Activated T-cell treated with anti-CD3 and anti-CD28 coated beads for 4 hours (primary cell): Measurements from ENCODE around the gene AMN1.
"Not testable (repeated sequence)": the region's sequence is repeated elsewhere in the genome, so short reads cannot be mapped to it uniquely, and the experiment has no call there.

ENCODE experiments used
- DNase-seq: peaks from one replicate; pipeline ENCODE4 v3.0.0-alpha.2; 2020

The AMN1 gene

GRCh38 chr12:31672521-31672920 is 56.3 kb downstream of the AMN1 start:
- no peak for DNase-seq

DNA sequence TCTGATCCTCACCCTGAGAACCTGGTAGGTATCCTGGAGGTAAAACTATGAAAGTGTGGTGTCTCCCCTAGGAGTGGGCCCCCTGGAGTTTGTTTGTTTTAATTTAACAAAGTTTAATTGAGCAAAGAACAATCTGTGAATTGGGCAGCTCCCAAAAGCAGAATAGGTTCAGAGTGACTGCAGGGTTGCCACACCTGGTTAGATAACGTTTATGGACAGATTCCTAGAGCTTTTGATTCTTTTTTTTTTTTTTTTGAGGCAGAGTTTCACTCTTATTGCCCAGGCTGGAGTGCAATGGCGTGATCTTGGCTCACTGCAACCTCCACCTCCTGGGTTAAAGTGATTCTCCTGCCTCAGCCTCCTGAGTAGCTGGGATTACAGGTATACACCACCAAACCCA is 59.2 kb downstream of the AMN1 start:
- not testable (repeated sequence) for DNase-seq

DNA sequence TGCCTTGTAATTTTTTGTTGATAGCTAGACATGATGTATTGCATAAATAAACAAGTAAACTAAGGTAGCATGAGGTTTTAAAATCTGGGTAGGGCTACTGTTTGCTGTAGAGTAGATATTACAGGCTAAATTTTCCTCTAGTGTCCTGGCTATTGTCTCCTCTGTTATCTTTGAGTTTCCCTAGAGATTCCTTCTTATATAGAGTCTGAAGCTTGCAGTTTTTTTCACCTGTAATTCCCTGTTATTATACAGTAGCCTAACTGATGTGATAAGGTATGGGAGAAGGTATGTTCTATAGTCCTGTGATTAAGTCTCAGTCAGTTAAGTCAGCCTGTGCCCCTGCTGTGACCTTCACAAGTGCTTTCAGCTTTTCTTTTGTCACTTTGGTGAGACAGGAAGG is 59.8 kb downstream of the AMN1 start:
- DNase-seq: no peak

GRCh38 chr12:31664038-31664437 is 64.8 kb downstream of the AMN1 start:
- no peak for DNase-seq

- no peak for DNase-seq
Observed at GRCh38 chr12:31663576-31663975, 65.2 kb downstream of the AMN1 start.

GRCh38 chr12:31662176-31662849 is 66.5 kb downstream of the AMN1 start:
- no peak for DNase-seq

GRCh38 chr12:31659087-31659942 is 69.5 kb downstream of the AMN1 start, which contains the start of gene ETFBKMT:
Gene ETFBKMT (plus strand): TSS chr12:31659688. CDS start chr12:31661954, 2,266 bp downstream.
- DNase-seq: peak; percentile 83

GRCh38 chr12:31658471-31659086 is 70.2 kb downstream of the AMN1 start:
- DNase-seq: no peak

- no peak for DNase-seq
Observed at GRCh38 chr12:31655792-31656191, 73.0 kb downstream of the AMN1 start.

GRCh38 chr12:31655208-31655607 is 73.6 kb downstream of the AMN1 start:
- no peak for DNase-seq

GRCh38 chr12:31651893-31652521 is 76.8 kb downstream of the AMN1 start:
- DNase-seq: no peak

- DNase-seq: no peak
Observed at GRCh38 chr12:31650918-31651317, 77.9 kb downstream of the AMN1 start.

DNA sequence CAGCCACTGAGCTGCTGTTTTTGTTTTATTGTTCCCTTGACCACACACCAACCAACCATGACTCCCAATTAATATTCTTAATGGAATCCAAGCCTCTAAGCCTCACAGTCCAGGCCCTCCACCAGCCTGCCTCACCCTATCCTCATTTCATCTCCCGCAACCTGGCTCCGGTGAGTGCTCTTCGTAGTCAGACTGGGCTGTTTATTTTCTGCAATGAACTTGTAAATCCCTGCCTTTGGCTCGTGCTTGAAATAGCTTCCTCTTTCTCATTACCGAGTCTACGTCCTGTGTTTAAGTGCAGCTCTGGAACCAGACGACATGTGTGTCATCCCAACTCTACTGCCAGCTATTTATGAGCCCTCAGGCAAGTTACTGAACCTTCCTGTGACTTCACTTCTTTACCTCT is 81.7 kb downstream of the AMN1 start:
- no peak for DNase-seq

DNA sequence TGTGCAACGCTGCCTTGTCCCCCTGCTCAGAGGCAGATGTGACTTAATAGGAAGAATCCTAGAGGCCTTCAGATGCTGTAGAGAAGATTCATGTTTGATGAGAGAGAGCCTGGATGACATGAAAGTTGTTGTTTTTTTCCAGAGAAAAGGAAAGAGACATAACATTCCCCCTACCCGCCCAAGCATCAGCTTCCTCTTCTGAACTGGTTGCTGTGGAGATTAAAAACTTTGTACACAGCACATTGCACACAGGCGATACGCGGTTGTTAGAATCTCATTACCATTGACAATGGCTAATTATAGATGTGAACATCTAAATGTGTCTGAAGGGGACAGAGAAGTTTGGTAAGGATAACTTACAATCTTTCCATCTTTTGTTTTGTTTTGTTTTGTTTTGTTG is 82.9 kb downstream of the AMN1 start:
- DNase-seq: no peak

DNA sequence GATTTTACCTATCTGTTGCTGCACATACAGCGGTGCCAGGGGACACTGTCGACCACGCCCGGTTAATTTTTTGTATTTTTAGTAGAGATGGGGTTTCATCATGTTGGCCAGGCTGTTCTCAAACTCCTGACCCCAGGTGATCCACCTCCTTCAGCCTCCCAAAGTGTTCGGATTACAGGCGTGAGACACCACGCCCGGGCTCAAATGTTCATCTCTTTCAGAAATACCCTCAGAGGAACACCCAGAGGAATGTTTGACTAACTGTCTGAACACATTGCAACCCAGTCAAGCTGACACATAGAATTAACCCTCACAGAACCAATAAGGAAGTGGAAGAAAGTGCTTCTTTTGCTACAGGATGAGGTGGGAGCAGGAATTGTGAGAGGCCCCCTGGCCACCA is 84.3 kb downstream of the AMN1 start:
- DNase-seq: no peak

GRCh38 chr12:31641509-31642090 is 87.2 kb downstream of the AMN1 start:
- DNase-seq: no peak

GRCh38 chr12:31634620-31635019 is 94.2 kb downstream of the AMN1 start:
- no peak for DNase-seq

DNA sequence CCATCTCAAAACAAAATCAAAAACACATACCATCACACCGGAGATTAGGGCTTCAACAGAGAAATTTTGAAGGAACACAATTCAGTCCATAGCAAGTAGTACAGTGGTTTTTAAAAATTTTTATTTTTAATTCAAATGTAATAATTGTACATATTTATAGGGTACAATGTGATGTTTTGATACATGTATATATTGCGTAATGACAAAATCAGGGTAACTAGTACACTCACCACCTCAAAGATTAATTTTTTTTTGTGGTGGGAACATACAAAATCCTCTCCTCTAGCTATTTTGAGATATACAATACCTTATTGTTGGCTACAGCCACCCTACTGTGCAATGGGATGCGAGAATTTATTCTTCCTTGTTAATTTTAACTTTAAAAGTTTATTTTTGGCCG is 95.4 kb downstream of the AMN1 start:
- no peak for DNase-seq

GRCh38 chr12:31631809-31632208 is 97.0 kb downstream of the AMN1 start:
- no peak for DNase-seq

GRCh38 chr12:31631023-31631724 is 97.6 kb downstream of the AMN1 start:
- no peak for DNase-seq

DNA sequence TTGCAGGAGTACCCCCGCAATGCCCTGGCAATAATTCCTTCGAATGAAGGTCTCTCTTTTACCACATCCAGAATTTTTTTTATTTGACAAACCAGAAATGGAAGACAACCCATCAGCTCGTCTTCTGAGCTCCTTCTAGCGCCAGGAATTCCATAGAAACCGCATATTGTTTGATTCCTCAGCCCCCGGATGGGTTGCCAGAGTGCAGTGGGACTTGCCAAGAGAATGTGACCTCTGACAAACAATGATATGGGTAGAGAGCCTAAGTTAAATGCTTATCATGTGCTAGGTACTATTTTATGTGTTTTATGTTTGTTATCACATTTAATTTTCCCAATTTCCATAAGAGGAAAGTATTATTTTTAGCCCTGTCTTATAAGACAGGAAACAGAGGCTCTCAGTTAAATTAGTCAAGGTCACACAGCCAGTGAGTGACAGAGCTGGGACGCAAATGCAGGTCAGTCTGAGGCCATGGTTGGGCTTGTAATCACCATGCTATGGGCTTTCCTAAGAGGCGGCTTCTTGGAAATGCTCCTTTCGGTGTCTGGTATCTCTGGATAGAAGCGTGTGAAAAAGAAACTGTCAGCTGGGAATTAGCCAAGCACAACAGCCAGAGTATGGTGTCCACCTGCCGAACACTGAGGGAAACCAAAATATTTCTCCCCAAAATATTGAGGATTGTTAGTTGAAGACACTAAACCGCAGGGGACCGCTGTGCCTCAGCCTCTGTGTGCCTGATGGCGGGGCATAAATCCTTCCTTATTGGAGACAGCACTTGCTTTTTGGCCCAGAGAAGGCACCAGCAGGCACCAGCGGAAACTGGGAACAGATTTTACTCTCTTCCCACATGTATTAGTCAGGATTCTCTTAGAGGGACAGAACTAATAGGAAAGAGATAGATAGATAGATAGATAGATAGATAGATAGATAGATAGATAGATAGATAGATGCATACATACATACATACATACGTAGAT is 98.8 kb downstream of the AMN1 start:
- no peak for DNase-seq
